ENCODE results near the gene LETM1. TPM values are rescaled to one million over a fixed set of nuclear protein-coding genes. Genes with fewer than 3 reads are reported as not detected.
A peak's percentile ranks its signal among the peaks of the same experiment; 100 is the strongest.

LETM1 gene
- total and polyA plus RNA-seq, 2 of the 13 experiments (the other 11 are each of a cell fraction or from before 2014, with no cell fraction given) = 9.7 to 41.6 TPM

DNA sequence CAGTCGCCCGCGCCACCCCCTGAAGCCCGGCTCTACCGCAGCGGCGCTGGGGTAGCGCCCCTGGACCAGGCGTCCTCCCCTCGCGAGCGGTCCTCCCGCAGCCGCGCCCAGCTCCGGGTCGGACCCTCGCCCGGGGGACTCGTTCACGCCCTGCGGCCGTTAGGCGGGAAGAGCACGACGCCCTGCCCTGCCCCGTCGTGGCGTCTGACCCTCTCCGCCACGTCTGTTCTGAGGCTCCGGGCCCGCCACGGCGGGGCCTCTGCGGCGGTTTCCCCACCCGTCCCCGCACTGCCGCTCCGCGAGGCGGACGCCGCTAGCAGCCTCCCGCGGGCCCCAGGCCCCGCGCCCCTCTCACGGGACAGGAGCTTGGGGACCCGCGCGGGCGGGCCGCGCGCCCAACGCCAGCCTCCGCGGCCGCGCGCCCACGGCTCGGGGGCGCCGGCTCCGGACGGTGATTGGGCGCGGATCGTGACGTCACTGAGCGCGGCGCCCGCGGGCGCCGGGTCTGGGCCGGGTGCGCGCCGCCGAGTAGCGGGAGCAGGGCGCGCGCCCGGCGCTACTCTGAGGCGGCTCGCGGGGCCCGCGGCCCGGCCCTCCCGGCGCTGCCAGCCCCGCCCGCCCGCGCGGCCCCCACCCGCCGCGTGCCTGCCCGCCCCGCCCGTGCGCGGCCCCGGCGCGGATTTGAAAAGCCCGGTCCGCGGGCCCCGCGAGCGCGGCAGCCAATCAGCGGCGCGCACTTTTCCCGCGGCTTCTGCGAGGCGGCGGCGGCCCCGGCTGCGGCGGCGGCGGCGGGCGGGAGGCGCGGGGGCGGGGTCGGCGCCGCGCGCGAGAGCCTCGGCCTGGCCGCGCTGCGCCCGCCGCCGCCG is 14.9 kb upstream of the LETM1 start, which contains the start of gene NSD2 (continued):
- TF ChIP-seq ZXDC (CRISPR knock-in tag; IDR thresholded peaks at IDR 0.05) (no peak), ZSCAN20 (CRISPR knock-in tag; IDR thresholded peaks at IDR 0.05; ENCODE audit: borderline replicate concordance) (peak; percentile 77; the same call in 1 of the 2 replicates), ZNF772 (CRISPR knock-in tag; IDR thresholded peaks at IDR 0.05) (peak; percentile 84; the same call in 1 of the 2 replicates), KAT7 (CRISPR knock-in tag; IDR thresholded peaks at IDR 0.05; ENCODE audit: borderline replicate concordance) (peak; percentile 6; the same call in 1 of the 2 replicates), CEBPZ (IDR thresholded peaks at IDR 0.05; ENCODE audit: low read length) (no peak), ZNF605 (CRISPR knock-in tag; IDR thresholded peaks at IDR 0.05) (no peak), ZBTB14 (CRISPR knock-in tag; IDR thresholded peaks at IDR 0.05) (peak; percentile 94), ZNF180 (CRISPR knock-in tag; IDR thresholded peaks at IDR 0.05; ENCODE audit: borderline replicate concordance, low read depth) (no peak; the same call in 1 of the 2 replicates), NR2F2 (IDR thresholded peaks at IDR 0.05; ENCODE audit: borderline replicate concordance, low read depth) (no peak)
- TF ChIP-seq, protein P1, sequence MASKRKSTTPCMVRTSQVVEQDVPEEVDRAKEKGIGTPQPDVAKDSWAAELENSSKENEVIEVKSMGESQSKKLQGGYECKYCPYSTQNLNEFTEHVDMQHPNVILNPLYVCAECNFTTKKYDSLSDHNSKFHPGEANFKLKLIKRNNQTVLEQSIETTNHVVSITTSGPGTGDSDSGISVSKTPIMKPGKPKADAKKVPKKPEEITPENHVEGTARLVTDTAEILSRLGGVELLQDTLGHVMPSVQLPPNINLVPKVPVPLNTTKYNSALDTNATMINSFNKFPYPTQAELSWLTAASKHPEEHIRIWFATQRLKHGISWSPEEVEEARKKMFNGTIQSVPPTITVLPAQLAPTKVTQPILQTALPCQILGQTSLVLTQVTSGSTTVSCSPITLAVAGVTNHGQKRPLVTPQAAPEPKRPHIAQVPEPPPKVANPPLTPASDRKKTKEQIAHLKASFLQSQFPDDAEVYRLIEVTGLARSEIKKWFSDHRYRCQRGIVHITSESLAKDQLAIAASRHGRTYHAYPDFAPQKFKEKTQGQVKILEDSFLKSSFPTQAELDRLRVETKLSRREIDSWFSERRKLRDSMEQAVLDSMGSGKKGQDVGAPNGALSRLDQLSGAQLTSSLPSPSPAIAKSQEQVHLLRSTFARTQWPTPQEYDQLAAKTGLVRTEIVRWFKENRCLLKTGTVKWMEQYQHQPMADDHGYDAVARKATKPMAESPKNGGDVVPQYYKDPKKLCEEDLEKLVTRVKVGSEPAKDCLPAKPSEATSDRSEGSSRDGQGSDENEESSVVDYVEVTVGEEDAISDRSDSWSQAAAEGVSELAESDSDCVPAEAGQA (IDR thresholded peaks at IDR 0.05; ENCODE audit: low read depth) = no peak
- TF ChIP-seq, protein P1 (CRISPR knock-in tag; IDR thresholded peaks at IDR 0.05; ENCODE audit: borderline replicate concordance) = peak; percentile 94
- TF ChIP-seq, protein P2, sequence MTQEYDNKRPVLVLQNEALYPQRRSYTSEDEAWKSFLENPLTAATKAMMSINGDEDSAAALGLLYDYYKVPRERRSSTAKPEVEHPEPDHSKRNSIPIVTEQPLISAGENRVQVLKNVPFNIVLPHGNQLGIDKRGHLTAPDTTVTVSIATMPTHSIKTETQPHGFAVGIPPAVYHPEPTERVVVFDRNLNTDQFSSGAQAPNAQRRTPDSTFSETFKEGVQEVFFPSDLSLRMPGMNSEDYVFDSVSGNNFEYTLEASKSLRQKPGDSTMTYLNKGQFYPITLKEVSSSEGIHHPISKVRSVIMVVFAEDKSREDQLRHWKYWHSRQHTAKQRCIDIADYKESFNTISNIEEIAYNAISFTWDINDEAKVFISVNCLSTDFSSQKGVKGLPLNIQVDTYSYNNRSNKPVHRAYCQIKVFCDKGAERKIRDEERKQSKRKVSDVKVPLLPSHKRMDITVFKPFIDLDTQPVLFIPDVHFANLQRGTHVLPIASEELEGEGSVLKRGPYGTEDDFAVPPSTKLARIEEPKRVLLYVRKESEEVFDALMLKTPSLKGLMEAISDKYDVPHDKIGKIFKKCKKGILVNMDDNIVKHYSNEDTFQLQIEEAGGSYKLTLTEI (CRISPR knock-in tag; conservative IDR thresholded peaks at IDR 0.05) = no peak
